Measurements from ENCODE around the gene CSNK1G1. TPM values are rescaled to one million over a fixed set of nuclear protein-coding genes. Genes with fewer than 3 reads are reported as not detected.

Gene CSNK1G1
- total RNA-seq, 1 donor from 2014 or later: 19.9 TPM

DNA sequence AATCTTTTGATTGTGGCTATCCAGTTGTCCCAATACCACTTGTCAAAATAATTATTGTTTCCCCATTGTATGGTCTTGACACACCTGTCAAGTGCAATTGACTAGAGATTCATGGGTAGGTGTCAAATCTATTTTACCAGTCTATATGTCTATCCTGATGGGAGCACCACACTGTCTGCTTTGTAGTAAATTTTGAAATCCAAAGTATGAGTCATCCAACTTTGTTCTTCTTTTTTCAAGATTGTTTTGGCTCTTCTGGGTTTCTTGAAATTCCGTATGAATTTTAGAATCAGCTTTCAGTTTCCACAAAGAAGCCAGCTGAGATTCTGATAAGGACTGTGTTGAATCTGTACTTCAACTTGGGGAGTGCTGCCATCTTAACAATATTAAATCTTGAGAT lies 71.9 kb downstream of the CSNK1G1 start:
- Mint-ChIP-seq H3K27ac (no peak overlapping the region), H3K36me3 (peaks cover 3% of the 10 kb centered on the region), H3K27me3 (no peaks in the 10 kb centered on the region), H3K9me3 (no peaks in the 10 kb centered on the region), H3K4me3 (no peak overlapping the region), H3K4me1 (ENCODE audit: unreplicated experiment) (no peaks in the 10 kb centered on the region)
- TF ChIP-seq, protein P1, sequence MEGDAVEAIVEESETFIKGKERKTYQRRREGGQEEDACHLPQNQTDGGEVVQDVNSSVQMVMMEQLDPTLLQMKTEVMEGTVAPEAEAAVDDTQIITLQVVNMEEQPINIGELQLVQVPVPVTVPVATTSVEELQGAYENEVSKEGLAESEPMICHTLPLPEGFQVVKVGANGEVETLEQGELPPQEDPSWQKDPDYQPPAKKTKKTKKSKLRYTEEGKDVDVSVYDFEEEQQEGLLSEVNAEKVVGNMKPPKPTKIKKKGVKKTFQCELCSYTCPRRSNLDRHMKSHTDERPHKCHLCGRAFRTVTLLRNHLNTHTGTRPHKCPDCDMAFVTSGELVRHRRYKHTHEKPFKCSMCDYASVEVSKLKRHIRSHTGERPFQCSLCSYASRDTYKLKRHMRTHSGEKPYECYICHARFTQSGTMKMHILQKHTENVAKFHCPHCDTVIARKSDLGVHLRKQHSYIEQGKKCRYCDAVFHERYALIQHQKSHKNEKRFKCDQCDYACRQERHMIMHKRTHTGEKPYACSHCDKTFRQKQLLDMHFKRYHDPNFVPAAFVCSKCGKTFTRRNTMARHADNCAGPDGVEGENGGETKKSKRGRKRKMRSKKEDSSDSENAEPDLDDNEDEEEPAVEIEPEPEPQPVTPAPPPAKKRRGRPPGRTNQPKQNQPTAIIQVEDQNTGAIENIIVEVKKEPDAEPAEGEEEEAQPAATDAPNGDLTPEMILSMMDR (conservative IDR thresholded peaks at IDR 0.05): no peak
- no peak for DNase-seq (ENCODE audit: extremely low spot score, unreplicated experiment)

DNA sequence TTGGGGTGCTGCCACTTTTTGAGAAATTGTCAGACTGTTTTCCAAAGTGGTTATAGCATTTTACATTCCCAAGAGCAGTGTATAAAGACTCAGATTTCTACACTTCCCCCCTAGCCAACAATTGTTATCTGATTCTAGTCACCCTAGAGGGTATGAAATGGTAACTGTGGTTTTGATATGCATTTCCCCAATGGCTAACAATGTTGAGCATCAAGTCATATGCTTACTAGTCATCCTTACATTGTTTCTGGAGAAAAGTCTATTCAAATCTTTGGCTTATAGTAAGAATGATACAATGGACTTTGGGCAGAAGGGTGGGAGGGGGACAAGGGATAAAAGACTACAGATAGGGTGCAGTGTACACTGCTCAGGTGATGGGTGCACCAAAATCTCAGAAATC lies 73.3 kb downstream of the CSNK1G1 start:
- TF ChIP-seq, protein P1 (conservative IDR thresholded peaks at IDR 0.05): no peak
- Mint-ChIP-seq H3K27me3 (no peaks in the 10 kb centered on the region), H3K36me3 (peaks cover 3% of the 10 kb centered on the region), H3K4me3 (no peak overlapping the region), H3K9me3 (no peaks in the 10 kb centered on the region), H3K27ac (no peak overlapping the region), H3K4me1 (ENCODE audit: unreplicated experiment) (no peaks in the 10 kb centered on the region)
- DNase-seq (ENCODE audit: extremely low spot score, unreplicated experiment): no peak

DNA sequence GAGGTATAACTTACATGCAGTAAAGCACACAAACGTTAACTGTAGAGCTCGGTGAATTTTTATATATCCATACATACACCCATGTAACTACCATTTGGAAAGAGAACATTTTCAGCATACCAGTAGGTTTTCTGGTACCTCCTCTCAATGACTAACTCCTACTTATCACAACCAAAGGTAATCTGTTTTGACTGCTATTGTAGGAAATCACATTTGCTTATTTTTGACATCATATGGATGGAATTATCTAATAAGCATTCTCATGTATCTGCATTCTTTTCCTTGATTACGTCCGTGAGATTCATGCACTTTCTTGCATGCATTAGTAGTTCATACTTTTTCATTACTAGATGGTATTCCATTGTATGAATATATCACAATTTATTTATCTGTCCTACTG lies 76.8 kb downstream of the CSNK1G1 start:
- Mint-ChIP-seq H3K9me3 (no peaks in the 10 kb centered on the region), H3K27me3 (no peaks in the 10 kb centered on the region), H3K27ac (no peak overlapping the region), H3K4me1 (ENCODE audit: unreplicated experiment) (no peaks in the 10 kb centered on the region), H3K36me3 (peaks cover 3% of the 10 kb centered on the region), H3K4me3 (no peak overlapping the region)
- TF ChIP-seq, protein P1 (conservative IDR thresholded peaks at IDR 0.05): no peak
- no peak for DNase-seq (ENCODE audit: extremely low spot score, unreplicated experiment)

DNA sequence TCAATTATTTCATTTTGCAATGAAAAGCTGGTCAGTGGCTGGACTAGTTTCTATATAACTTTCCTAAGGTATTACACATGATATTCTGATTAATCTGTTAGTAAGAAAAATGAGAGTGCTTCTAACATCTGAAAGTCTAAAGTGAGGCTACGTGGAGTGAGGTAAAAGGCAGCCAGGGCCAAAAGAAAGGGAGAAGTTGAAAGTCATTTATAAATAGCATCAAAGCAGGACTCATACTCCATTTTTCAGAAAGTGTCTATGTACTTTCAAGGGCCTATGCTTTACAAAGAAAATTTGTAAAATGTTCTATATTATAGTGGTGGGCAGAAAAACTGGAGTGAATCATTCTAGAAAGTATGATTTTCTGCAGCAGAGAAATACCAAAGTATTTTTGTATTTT lies 80.0 kb downstream of the CSNK1G1 start:
- Mint-ChIP-seq H3K4me1 (ENCODE audit: unreplicated experiment) (no peaks in the 10 kb centered on the region), H3K9me3 (no peaks in the 10 kb centered on the region), H3K4me3 (no peak overlapping the region), H3K36me3 (peaks cover 7% of the 10 kb centered on the region), H3K27me3 (no peaks in the 10 kb centered on the region), H3K27ac (no peak overlapping the region)
- TF ChIP-seq, protein P1 (conservative IDR thresholded peaks at IDR 0.05): no peak
- DNase-seq (ENCODE audit: extremely low spot score, unreplicated experiment): no peak

DNA sequence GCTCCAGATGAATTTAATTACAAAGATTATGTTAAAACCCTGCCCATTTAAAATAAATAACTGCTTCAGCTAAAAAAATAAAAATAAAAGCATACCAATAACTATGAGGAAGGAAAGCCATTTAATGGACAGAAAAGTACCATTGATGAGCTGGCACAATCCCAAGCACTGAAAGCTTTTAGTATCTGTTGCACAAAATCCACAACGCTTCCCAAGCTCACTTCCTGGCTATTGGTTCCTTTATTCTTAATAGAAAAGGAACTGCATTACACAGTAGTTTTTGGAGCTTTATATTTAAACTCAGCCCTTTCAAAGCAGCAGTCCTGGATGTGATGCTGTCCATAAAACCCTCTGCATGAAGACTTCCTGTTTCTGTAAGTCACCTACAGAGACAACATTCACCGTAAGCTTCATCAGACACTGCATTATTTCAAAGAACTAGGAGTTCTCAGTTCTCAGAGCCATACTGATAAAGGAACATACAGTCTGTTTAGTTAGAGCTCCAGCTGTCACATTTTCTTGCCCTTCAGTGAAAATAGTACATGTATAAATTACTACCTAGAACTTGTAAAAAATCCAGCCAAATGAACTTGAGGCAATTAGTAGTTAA lies 81.5 kb downstream of the CSNK1G1 start:
- no peaks in the 10 kb centered on the region for H3K27me3 Mint-ChIP-seq
- no peak for DNase-seq (ENCODE audit: extremely low spot score, unreplicated experiment)

More for the DNA sequence above, 81.5 kb downstream of the CSNK1G1 start:
- TF ChIP-seq, protein P1 (conservative IDR thresholded peaks at IDR 0.05): no peak
- Mint-ChIP-seq H3K27ac (no peak overlapping the region), H3K4me3 (no peak overlapping the region), H3K9me3 (no peaks in the 10 kb centered on the region), H3K36me3 (peaks cover 4% of the 10 kb centered on the region), H3K4me1 (ENCODE audit: unreplicated experiment) (no peaks in the 10 kb centered on the region)

All from type B pancreatic cell (in vitro differentiated cells).